Mesenchymal stem cell (in vitro differentiated cells and primary cell): Measurements from ENCODE around the gene DHRS13.

Experiments used
- DNase-seq: peaks from one replicate; pipeline ENCODE4 v3.0.0-alpha.2; 2013
- H2AFZ ChIP-seq: one replicate; pipeline ENCODE4 v1.6.1; 2013; ENCODE audit warnings: low read depth, mild to moderate bottlenecking, control low read depth, inconsistent platforms, low read length, moderate library complexity
- H2AK5ac ChIP-seq: 2 replicates; pipeline ENCODE4 v1.6.1; 2013; ENCODE audit warnings: low read length, moderate library complexity, mild to moderate bottlenecking, inconsistent platforms; ENCODE audit not compliant: severe bottlenecking
- H2BK120ac ChIP-seq: one replicate; pipeline ENCODE4 v1.6.1; 2013; ENCODE audit warnings: low read depth, mild to moderate bottlenecking, inconsistent platforms, low read length, moderate library complexity
- H2BK12ac ChIP-seq, 2 experiments: one replicate each; pipeline ENCODE4 v1.6.1; 2013; ENCODE audit warnings: inconsistent platforms in 2 of 2, low read length in 2 of 2, mild to moderate bottlenecking in 2 of 2, moderate library complexity in 2 of 2, control low read depth in 1 of 2
- H2BK15ac ChIP-seq: one replicate; pipeline ENCODE4 v1.6.1; 2013; ENCODE audit warnings: mild to moderate bottlenecking, low read depth, inconsistent platforms; ENCODE audit not compliant: poor library complexity, severe bottlenecking
- H2BK5ac ChIP-seq: 2 replicates; pipeline ENCODE4 v1.6.1; 2013; ENCODE audit warnings: low read depth, mild to moderate bottlenecking, low read length, control low read depth, inconsistent platforms; ENCODE audit not compliant: poor library complexity, severe bottlenecking
- H3K14ac ChIP-seq, 2 experiments: one replicate each; pipeline ENCODE4 v1.6.1; 2013; ENCODE audit warnings: inconsistent platforms in 2 of 2, low read length in 2 of 2, control low read depth in 1 of 2, mild to moderate bottlenecking in 1 of 2, moderate library complexity in 1 of 2
- H3K18ac ChIP-seq, 2 experiments: one replicate each; pipeline ENCODE4 v1.6.1; 2013; ENCODE audit warnings: inconsistent platforms in 2 of 2, low read length in 2 of 2, control low read depth in 1 of 2, low read depth in 1 of 2, mild to moderate bottlenecking in 1 of 2
- H3K23ac ChIP-seq, 2 experiments: one replicate each; pipeline ENCODE4 v1.6.1; 2013; ENCODE audit warnings: inconsistent platforms in 2 of 2, low read length in 2 of 2, mild to moderate bottlenecking in 2 of 2, moderate library complexity in 2 of 2, control low read depth in 1 of 2
- H3K27ac ChIP-seq: 2 replicates; pipeline ENCODE4 v1.5.1; 2013; ENCODE audit warnings: mild to moderate bottlenecking, moderate library complexity, low read length, control low read depth, inconsistent platforms; ENCODE audit not compliant: poor library complexity, severe bottlenecking
- H3K27me3 ChIP-seq, 2 experiments: 2 replicates each; pipeline versions ENCODE4 v1.6.1 to v1.7.0; 2013; ENCODE audit warnings: low read length in 2 of 2, mild to moderate bottlenecking in 2 of 2, moderate library complexity in 2 of 2, control low read depth in 1 of 2, inconsistent platforms in 1 of 2; ENCODE audit not compliant: control insufficient read depth in 1 of 2, insufficient read depth in 1 of 2
- H3K36me3 ChIP-seq, 2 experiments: 2 replicates each; pipeline versions ENCODE4 v1.6.1 to v1.7.0; 2013; ENCODE audit warnings: low read length in 2 of 2, control low read depth in 1 of 2, inconsistent platforms in 1 of 2, low read depth in 1 of 2, mild to moderate bottlenecking in 1 of 2; ENCODE audit not compliant: insufficient read depth in 2 of 2, control insufficient read depth in 1 of 2
- H3K4ac ChIP-seq, 2 experiments: one replicate each; pipeline ENCODE4 v1.6.1; 2013; ENCODE audit warnings: inconsistent platforms in 2 of 2, low read length in 2 of 2, mild to moderate bottlenecking in 2 of 2, moderate library complexity in 2 of 2, control low read depth in 1 of 2, low read depth in 1 of 2
- H3K4me1 ChIP-seq: 2 replicates; pipeline ENCODE4 v1.6.1; 2013; ENCODE audit warnings: low read depth, low read length, control low read depth; ENCODE audit not compliant: control insufficient read depth, insufficient read depth
- H3K4me2 ChIP-seq: 2 replicates; pipeline ENCODE4 v1.6.1; 2013; ENCODE audit warnings: low read length, mild to moderate bottlenecking, inconsistent platforms; ENCODE audit not compliant: poor library complexity, severe bottlenecking
- H3K4me3 ChIP-seq, 2 experiments: 2 replicates each; pipeline versions ENCODE4 v1.5.1 to v1.7.0; 2013; ENCODE audit warnings: low read length in 2 of 2, mild to moderate bottlenecking in 2 of 2, control low read depth in 1 of 2, low read depth in 1 of 2; ENCODE audit not compliant: insufficient read depth in 1 of 2
- H3K79me1 ChIP-seq: replicated peaks from 2 replicates; pipeline ENCODE4 v1.6.1; 2013; ENCODE audit warnings: mild to moderate bottlenecking, control low read depth, low read length, inconsistent platforms; ENCODE audit not compliant: poor library complexity, severe bottlenecking
- H3K9ac ChIP-seq: 2 replicates; pipeline ENCODE4 v1.7.0; 2013; ENCODE audit warnings: mild to moderate bottlenecking, low read length, moderate library complexity
- H3K9me3 ChIP-seq: 2 replicates; pipeline ENCODE4 v1.7.0; 2013; ENCODE audit warnings: mild to moderate bottlenecking, low read length; ENCODE audit not compliant: control insufficient read depth
- H4K8ac ChIP-seq: one replicate; pipeline ENCODE4 v1.6.1; 2013; ENCODE audit warnings: inconsistent platforms, mild to moderate bottlenecking, low read length, moderate library complexity
- H4K91ac ChIP-seq: one replicate; pipeline ENCODE4 v1.6.1; 2013; ENCODE audit warnings: mild to moderate bottlenecking, low read length, inconsistent platforms
- WGBS: methylation state at CpG from one replicate; pipeline ENCODE4 v1.1.7; 2013; ENCODE audit warnings: mixed read lengths; 5-methylcytosine and 5-hydroxymethylcytosine counted together

DHRS13 gene

DNA sequence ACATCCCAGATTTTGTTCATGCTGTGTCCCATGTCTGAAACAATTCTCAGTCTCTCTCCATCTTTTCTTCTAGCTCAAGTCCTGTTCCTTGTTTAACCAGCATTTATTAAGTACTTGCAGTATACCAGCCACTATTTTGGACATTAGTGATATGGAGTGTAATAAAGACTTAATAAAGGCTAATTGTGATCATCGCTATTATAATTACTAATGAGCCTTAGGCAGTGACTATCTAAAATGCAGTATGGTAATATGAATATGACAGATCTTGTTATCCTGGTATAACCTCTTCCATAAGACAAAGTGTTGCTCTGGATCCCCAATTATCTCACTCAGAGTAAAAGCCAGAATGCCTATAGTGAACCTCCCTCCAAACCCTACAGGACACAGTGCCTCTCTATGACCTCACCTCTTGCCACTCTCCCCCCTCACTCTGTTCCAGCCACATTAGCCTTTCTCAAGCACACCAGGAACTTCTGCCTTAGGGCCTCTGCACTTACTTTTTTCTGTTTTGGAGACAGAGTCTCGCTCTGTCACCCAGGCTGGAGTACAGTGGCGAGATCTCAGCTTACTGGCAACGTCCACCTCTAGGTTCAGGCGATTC lies 3.6 kb downstream of the DHRS13 start:
- H3K23ac ChIP-seq = no peak overlapping the region
- H3K27me3 ChIP-seq = no peaks in the 10 kb centered on the region
- H3K4me2 ChIP-seq = no peak overlapping the region
- H2BK15ac ChIP-seq = no peak overlapping the region
- H2BK5ac ChIP-seq = no peak overlapping the region
- peaks cover 5 to 6% of the 10 kb centered on the region in 2 experiments for H3K36me3 ChIP-seq
- no peak overlapping the region for H4K8ac ChIP-seq
- H2AK5ac ChIP-seq = no peak overlapping the region
- no peak overlapping the region for H3K4ac ChIP-seq
- no peak for DNase-seq
- H3K4me3 ChIP-seq = no peak overlapping the region
- H3K79me1 ChIP-seq = peaks cover 14% of the 10 kb centered on the region
- H4K91ac ChIP-seq = no peak overlapping the region
- H3K9me3 ChIP-seq = no peaks in the 10 kb centered on the region
- no peak overlapping the region for H3K18ac ChIP-seq
- H3K27ac ChIP-seq = no peak overlapping the region
- H2BK12ac ChIP-seq = no peak overlapping the region
- H3K14ac ChIP-seq = no peak overlapping the region
- H3K9ac ChIP-seq = no peak overlapping the region
- H2AFZ ChIP-seq = no peak overlapping the region
- peaks cover 27% of the 10 kb centered on the region for H3K4me1 ChIP-seq
- WGBS = 91% methylated on average over 5 of the region's 5 CpGs
- no peak overlapping the region for H2BK120ac ChIP-seq

DNA sequence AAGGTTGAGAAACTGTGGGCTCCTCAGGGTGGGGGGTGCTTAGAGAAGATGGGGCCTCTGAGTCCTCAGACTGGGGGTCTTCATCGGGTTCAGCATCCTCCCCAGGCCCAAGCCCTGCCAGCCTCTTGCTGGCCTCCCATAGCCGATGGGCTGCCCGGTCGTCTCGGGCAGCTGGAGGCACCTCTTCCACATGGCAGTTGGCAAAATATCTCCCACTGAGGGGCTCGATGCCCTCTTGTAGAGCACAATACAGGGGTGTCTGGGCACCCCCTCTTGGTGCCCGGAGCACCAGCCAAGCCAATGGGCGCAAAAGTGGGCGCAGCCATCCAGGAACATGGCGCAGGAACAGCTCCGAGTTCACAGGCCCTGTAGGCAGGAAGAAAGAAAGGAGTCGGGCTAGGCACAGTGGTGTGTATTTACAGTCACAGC lies 4.3 kb downstream of the DHRS13 start:
- Histone ChIP-seq H3K27me3 (no peaks in the 10 kb centered on the region), H3K18ac (no peak overlapping the region), H3K79me1 (peaks cover 14% of the 10 kb centered on the region), H4K8ac (no peak overlapping the region), H3K4me2 (no peak overlapping the region), H3K9ac (no peak overlapping the region), H2AK5ac (peak overlapping the region; percentile 7), H3K4me3 (no peak overlapping the region), H3K9me3 (no peaks in the 10 kb centered on the region), H2BK5ac (no peak overlapping the region), H2BK15ac (peak overlapping the region; percentile 65), H2AFZ (no peak overlapping the region), H2BK12ac (no peak overlapping the region), H3K36me3 (peaks cover 3 to 4% of the 10 kb centered on the region in 2 experiments), H2BK120ac (peak overlapping the region; percentile 27), H3K14ac (no peak overlapping the region), H3K4ac (no peak overlapping the region), H4K91ac (peak overlapping the region; percentile 45), H3K4me1 (peaks cover 28% of the 10 kb centered on the region), H3K27ac (no peak overlapping the region), H3K23ac (no peak overlapping the region)
- no peak for DNase-seq
- 93% methylated on average over 12 of the region's 12 CpGs for WGBS

DNA sequence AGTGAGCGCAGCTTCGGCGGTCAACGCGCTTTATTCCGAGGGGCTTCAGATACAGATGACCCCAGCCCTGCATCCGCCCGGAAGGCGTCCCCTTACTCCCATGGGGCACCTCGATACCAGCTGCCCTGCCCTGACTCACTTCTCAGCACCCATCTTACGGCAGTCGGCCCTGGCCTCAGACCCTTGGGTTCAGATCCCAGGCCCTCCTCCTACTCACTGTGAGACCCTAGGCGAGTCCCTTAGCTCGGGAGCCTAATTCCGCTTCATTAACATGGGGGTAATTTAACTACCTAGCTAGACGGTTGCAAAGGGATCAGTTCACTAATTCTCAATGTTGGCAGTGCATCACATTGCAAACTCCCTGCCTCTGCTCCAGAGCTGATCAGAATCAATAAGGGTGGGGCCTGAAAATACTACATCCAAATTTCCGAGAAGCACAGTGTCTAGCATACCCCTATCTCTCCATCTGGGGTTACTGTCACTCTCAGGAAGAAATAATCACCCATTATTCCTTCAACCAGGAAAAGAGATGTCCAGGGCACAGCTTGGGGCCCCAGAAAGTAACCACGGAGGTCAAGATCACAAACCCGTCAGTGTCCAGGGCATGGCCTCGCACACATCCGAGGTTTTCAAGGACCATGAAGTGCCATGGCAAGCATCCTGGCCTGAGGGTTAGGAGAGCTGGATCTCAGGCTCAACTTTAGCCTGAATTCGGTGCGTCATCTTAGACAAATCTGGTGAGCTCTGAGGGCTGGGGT lies 4.9 kb downstream of the DHRS13 start:
- Histone ChIP-seq H3K79me1 (peaks cover 15% of the 10 kb centered on the region), H4K8ac (peak overlapping the region; percentile 74), H3K18ac (peak overlapping the region; percentile 85 to 99), H3K4me2 (peak overlapping the region; percentile 68), H2BK15ac (peak overlapping the region; percentile 34), H3K27ac (no peak overlapping the region), H2BK120ac (peak overlapping the region; percentile 29), H2BK5ac (no peak overlapping the region), H3K9me3 (no peaks in the 10 kb centered on the region), H3K4me1 (peaks cover 26% of the 10 kb centered on the region), H2BK12ac (peak overlapping the region in 1 of 2 experiments; percentile 59), H3K27me3 (no peaks in the 10 kb centered on the region), H4K91ac (peak overlapping the region; percentile 94), H3K4me3 (peak overlapping the region; percentile 90), H3K9ac (peak overlapping the region; percentile 94), H3K23ac (peak overlapping the region in 1 of 2 experiments; percentile 23), H2AK5ac (peak overlapping the region; percentile 7), H3K14ac (peak overlapping the region in 1 of 2 experiments; percentile 78), H2AFZ (peak overlapping the region; percentile 91), H3K36me3 (peaks cover 4 to 5% of the 10 kb centered on the region in 2 experiments), H3K4ac (peak overlapping the region in 1 of 2 experiments; percentile 91)
- no peak for DNase-seq
- WGBS = 27% methylated on average over 23 of the region's 23 CpGs
